Inferior parietal cortex (tissue), 1 donor: ENCODE data around the gene CHRM5.
A peak's percentile ranks its signal among the peaks of the same experiment; 100 is the strongest.
"Not testable (repeated sequence)": the region's sequence is repeated elsewhere in the genome, so short reads cannot be mapped to it uniquely, and the experiment has no call there.

Source experiments
- DNase-seq: peaks from one replicate; pipeline ENCODE4 v3.0.0-alpha.2; 2016; ENCODE audit errors: extremely low spot score

Gene CHRM5

DNA sequence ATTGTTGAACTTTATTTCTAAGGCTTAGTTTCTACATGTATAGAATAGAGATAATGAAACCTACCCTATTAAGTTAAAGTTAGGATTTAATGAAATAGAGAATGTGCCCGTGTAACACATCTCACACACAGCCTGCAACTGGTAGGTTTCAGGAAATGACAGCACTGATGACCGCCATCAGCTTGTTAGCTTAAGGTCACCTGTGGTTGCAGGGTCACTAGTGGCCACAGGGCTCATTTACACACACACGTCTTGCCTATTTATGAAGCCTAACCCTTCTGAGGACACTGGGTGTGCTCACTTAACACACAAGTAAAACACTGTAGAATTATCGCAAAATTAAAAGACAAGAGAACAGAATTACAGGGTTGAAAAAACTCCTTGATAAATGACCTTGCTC lies 20.1 kb downstream of the CHRM5 start:
- DNase-seq = no peak

GRCh38 chr15:33994005-33994615 lies 25.8 kb downstream of the CHRM5 start:
- DNase-seq = no peak

GRCh38 chr15:33995666-33996065 lies 27.4 kb downstream of the CHRM5 start:
- not testable (repeated sequence) for DNase-seq

- DNase-seq = no peak
Observed at GRCh38 chr15:34001536-34001935, 33.2 kb downstream of the CHRM5 start.

GRCh38 chr15:34006381-34006780 lies 38.1 kb downstream of the CHRM5 start:
- no peak for DNase-seq

DNA sequence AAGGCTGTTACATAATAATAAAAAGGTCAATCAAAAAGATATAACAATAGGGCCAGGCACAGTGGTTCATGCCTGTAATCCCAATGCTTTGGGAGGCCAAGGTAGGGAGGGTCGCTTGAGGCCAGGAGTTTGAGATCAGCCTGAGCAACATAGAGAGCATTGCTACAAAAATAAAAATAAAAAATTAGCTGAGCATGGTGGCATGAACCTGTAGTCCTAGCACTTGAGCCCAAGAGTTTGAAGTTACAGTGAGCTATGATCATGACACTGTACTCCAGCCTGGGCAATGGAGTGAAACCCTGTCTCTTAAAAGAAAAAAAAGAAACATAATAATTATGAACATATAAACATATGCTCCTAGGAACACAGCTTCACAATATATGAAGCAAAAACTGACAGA lies 41.4 kb downstream of the CHRM5 start:
- DNase-seq = no peak

DNA sequence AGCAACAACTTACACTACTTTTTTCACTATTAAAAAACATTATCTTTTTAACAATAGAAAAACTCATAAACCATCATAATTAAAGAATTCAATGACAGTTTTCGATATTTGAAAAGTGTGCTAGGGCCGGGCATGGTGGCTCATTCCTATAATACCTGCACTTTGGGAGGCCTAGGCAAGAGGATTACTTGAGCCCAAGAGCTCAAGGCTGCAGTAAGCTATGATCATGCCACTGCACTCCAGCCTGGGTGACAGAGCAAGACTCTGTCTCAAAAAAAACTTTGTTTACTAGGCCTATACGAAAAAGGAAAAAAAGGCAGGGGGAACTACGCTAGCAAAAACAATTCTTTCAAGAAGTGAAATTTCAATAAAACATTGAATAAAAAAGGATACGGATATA lies 42.6 kb downstream of the CHRM5 start:
- DNase-seq = no peak

GRCh38 chr15:34011481-34011880 lies 43.2 kb downstream of the CHRM5 start:
- DNase-seq = no peak

DNA sequence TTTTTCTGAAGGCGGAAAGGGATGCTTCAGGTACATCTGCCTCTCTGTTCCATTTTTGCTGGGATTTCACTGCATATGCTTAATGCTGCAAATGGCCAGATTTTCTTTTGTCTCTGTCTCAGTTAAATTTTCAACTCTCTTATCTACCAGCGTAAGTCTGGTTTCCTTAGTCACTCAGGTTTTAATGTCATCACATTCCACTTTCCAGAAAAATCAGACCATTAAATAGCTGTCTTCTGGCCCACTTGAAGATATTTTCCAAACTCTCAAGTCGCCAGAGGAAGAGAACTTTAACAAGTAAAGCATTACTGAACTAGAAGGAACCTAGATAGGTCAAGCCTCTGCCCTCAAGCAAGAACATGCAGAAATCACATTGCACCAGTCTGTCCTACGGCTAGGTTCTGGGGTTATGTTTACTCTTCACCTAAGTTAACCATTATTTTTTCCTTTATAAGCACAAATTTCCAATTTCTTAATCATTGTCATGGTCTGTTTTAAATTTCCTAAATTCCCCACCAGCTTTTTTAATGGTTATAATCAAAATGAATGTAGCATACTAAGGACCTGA lies 44.2 kb downstream of the CHRM5 start:
- no peak for DNase-seq

GRCh38 chr15:34013746-34014145 lies 45.4 kb downstream of the CHRM5 start:
- no peak for DNase-seq

DNA sequence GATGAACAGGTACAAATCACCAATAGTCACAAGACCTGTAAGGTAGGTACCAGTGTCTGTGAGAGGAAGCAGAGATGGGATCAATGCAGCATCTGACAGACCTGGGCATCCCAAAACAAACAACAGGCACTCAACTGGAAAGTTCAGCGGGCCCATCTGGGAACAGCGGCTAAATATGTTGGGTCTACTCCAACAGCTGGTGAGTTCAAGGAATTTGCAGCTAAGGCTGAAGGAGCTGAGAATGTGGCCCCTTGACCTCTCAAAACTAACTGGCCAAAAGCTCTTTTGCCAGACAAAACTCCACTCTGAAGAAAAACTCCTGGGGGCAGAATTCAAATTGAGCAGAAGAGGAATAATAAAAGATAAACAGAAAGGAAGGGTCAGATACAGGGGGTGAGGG lies 46.3 kb downstream of the CHRM5 start:
- no peak for DNase-seq

DNA sequence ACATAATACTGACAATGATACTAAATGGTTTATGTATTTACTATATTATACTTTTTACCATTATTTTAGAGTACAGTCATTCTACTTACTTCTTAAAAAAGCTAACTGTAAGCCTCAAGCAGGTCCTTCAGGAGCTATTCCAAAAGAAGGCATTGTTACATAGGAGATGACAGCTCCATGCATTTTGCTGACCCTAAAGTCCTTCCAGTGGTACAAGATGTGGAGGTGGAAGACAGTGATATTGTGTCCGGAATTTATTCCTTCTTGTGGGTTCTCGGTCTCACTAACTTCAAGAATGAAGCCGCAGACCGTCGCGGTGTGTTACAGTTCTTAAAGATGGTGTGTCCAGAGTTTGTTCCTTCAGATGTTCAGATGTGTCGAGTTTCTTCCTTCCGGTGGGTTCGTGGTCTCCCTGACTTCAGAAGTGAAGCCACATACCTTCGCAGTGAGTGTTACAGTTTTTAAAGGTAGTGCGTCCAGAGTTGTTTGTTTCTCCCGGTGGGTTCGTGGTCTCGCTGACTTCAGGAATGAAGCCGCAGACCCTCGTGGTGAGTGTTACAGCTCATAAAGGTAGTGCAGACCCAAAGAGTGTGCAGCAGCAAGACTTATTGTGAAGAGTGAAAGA lies 49.8 kb downstream of the CHRM5 start:
- DNase-seq = no peak

DNA sequence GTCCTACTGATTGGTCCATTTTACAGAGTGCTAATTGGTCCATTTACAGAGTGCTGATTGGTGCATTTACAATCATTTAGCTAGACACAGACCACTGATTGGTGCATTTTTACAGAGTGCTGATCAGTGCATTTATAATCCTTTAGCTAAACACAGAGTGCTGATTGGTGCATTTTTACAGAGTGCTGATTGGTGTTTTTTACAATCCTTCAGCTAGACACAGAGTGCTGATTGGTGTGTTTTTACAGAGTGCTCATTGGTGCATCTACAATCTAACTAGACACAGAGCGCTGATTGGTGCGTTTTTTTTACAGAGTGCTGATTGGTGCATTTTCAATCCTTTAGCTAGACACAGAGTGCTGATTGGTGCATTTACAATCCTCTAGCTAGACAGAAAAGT lies 50.4 kb downstream of the CHRM5 start:
- not testable (repeated sequence) for DNase-seq

DNA sequence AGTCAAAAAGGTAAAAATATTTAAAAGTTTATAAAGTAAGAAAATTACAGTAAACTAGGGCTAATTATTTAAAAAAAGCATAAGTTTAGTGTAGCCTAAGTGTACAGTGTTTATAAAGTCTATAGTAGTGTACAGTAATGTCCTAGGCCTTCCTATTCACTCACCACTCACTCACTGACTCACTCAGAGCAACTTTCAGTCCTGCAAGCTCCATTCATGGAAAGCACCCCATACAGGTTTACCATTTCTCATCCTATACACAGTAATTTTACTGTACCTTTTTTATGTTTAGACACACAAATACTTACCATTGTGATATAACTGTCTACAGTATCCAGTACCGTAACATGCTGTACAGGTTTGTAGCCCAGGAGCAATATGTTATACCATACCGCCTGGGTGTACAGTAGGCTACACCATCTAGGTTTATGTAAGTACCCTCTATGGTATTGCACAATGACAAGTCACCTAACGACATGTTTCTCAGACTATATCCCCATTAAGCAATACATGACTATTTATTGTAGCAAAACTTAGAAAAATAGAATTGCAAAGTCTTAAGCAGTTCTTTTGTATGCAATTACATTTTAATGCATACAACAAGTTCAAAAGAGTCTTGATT lies 51.2 kb downstream of the CHRM5 start:
- no peak for DNase-seq

GRCh38 chr15:34023907-34024306 lies 55.6 kb downstream of the CHRM5 start:
- DNase-seq = no peak

GRCh38 chr15:34025252-34025651 lies 57.0 kb downstream of the CHRM5 start:
- no peak for DNase-seq

- no peak for DNase-seq
Observed at GRCh38 chr15:34027606-34028005, 59.3 kb downstream of the CHRM5 start.

GRCh38 chr15:34031987-34032760 lies 63.9 kb downstream of the CHRM5 start:
- no peak for DNase-seq

GRCh38 chr15:34038023-34038870 lies 70.0 kb downstream of the CHRM5 start:
- peak; percentile 70 for DNase-seq

DNA sequence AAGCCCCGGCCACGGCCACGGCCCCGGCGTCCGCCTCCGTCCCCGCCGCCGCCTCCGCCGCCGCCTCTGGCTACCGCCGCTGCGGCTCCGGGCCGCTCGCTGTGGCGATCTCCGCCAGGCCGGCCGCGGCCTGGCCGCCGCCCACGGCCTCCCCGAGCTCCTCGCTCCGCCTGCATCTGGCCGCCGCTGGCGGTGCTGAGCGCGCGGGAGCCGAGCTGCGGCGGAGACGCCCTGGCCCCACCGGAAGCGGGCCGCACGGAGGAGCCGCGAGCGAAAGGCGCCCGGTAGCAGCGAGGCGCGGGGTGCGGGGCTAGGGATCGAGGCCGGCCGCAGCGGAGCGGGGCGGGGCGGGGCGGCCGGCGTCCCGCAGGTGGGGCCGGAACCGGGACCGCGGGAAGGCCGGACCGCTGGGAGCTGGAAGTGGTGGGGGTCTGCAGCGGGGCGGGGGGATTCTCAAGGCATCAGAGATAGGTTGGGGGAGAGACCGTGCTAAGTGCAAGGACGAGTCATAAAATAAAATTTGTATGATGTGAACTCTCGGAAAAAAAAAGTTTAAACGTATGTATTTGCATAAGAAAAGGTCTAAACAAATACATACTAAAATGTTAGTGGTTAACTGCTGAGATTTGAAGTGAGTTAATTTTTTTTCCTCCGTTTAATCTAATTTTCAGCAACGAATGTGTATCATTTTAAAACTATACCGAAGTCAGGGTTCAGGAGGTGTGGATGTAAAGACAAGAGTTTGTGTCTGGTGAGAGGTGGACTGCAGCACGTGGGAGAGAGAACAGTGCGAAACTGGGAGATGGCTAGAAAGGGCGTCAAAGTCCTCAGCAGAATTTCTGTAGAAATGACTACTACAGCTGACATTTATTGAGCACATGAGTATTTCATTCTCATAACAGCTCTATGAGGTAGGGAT lies 70.8 kb downstream of the CHRM5 start, which contains the start of gene AVEN:
Gene AVEN, minus strand, starts transcription at position 334 of the 919 bp plus-strand sequence. Its CDS starts 158 bp downstream, at position 176.
- DNase-seq = no peak
